MM.1S (cell line): ENCODE data around the gene ZNF664.

Experiments used
- DNase-seq: peaks from one replicate; pipeline ENCODE4 v3.0.0-alpha.2; 2015
- H2AFZ ChIP-seq: fragments of 300-600 bp; sonication (generic); 2 replicates; pipeline ENCODE4 v1.6.0; 2016; ENCODE audit warnings: antibody characterized with exemption, low read length
- H3F3A ChIP-seq: fragments of 300-600 bp; sonication (generic); 2 replicates; pipeline ENCODE4 v1.6.1; 2016; ENCODE audit warnings: mild to moderate bottlenecking, antibody characterized with exemption, low read length, moderate library complexity, mixed read lengths; ENCODE audit not compliant: insufficient read depth
- H3K27ac ChIP-seq: fragments of 300-600 bp; sonication (generic); 2 replicates; pipeline ENCODE4 v1.5.1; 2016; ENCODE audit warnings: mild to moderate bottlenecking, low read length
- H3K27me3 ChIP-seq: fragments of 300-600 bp; sonication (generic); replicated peaks from 2 replicates; pipeline ENCODE4 v1.6.0; 2016; ENCODE audit warnings: low read length; ENCODE audit not compliant: insufficient read depth
- H3K36me3 ChIP-seq: fragments of 300-600 bp; sonication (generic); replicated peaks from 2 replicates; pipeline ENCODE4 v1.6.1; 2016; ENCODE audit warnings: mild to moderate bottlenecking, low read length, mixed read lengths; ENCODE audit not compliant: insufficient read depth
- H3K4me1 ChIP-seq: fragments of 300-600 bp; sonication (generic); 2 replicates; pipeline ENCODE4 v1.6.1; 2016; ENCODE audit warnings: low read length, mixed read lengths
- H3K4me2 ChIP-seq: fragments of 300-600 bp; sonication (generic); 2 replicates; pipeline ENCODE4 v1.6.0; 2016; ENCODE audit warnings: low read depth, low read length
- H3K4me3 ChIP-seq: fragments of 300-600 bp; sonication (generic); 2 replicates; pipeline ENCODE4 v1.5.1; 2016; ENCODE audit warnings: low read length, mixed read lengths
- H3K79me2 ChIP-seq: fragments of 300-600 bp; sonication (generic); 2 replicates; pipeline ENCODE4 v1.6.1; 2016; ENCODE audit warnings: mixed run types, low read length, mixed read lengths
- H3K9ac ChIP-seq: fragments of 300-600 bp; sonication (generic); 2 replicates; pipeline ENCODE4 v1.6.1; 2016; ENCODE audit warnings: low read length, mixed read lengths
- H3K9me2 ChIP-seq: fragments of 300-600 bp; sonication (generic); replicated peaks from 2 replicates; pipeline ENCODE4 v1.6.1; 2016; ENCODE audit warnings: mild to moderate bottlenecking, low read length, mixed read lengths; ENCODE audit not compliant: insufficient read depth
- H3K9me3 ChIP-seq: fragments of 300-600 bp; sonication (generic); replicated peaks from 2 replicates; pipeline ENCODE4 v1.6.1; 2016; ENCODE audit warnings: mild to moderate bottlenecking, low read length, mixed read lengths; ENCODE audit not compliant: insufficient read depth
- H4K20me1 ChIP-seq: fragments of 300-600 bp; sonication (generic); 2 replicates; pipeline ENCODE4 v1.6.1; 2016; ENCODE audit warnings: mild to moderate bottlenecking, low read length, moderate library complexity, mixed read lengths; ENCODE audit not compliant: insufficient read depth
- CTCF ChIP-seq: fragments of 300-600 bp; sonication (generic); IDR thresholded peaks from 2 replicates; pipeline ENCODE4 v1.5.1; 2016; ENCODE audit warnings: antibody characterized with exemption, low read length, mixed read lengths
- EZH2 ChIP-seq: fragments of 300-600 bp; sonication (generic); optimal IDR thresholded peaks from 2 replicates; pipeline ENCODE3; 2017; ENCODE audit warnings: low read depth, mild to moderate bottlenecking, antibody characterized with exemption, low read length, mixed read lengths
- EZH2phosphoT487 ChIP-seq: fragments of 300-600 bp; sonication (generic); IDR thresholded peaks from 2 replicates; pipeline ENCODE4 v1.6.1; 2018; ENCODE audit warnings: antibody characterized with exemption, low read length

ZNF664 gene

GRCh38 chr12:123972457-123973401, at the start of gene ZNF664, which contains the start of gene CCDC92:
TSS of gene ZNF664 (plus strand) at chr12:123973215. CDS start at chr12:124012145, 38,930 bp downstream.
TSS of gene CCDC92 (minus strand) at chr12:123972831. CDS start at chr12:123944305, 28,526 bp downstream.
- H2AFZ ChIP-seq, result peak within 1 kb of the TSS; percentile 56

GRCh38 chr12:123923927-123924326, 49.1 kb upstream of the ZNF664 start:
- Histone ChIP-seq H3K9me3 (no peaks in the 10 kb centered on the region), H3K79me2 (no peaks in the 10 kb centered on the region), H3K27me3 (no peaks in the 10 kb centered on the region), H3K4me1 (peaks cover under 1% of the 10 kb centered on the region; the same call in 1 of the 2 replicates), H3K4me3 (no peak overlapping the region), H4K20me1 (no peaks in the 10 kb centered on the region), H3K4me2 (no peak overlapping the region), H3K9me2 (no peaks in the 10 kb centered on the region), H3K27ac (no peak overlapping the region), H3K36me3 (no peaks in the 10 kb centered on the region), H3K9ac (no peak overlapping the region), H2AFZ (no peak overlapping the region), H3F3A (peaks cover 9% of the 10 kb centered on the region)
- no peak for DNase-seq
- no peak for TF ChIP-seq EZH2phosphoT487
- TF ChIP-seq EZH2, result no peak
- TF ChIP-seq CTCF, result no peak

More at GRCh38 chr12:123972457-123973401, at the start of gene ZNF664, which contains the start of gene CCDC92:
- no peaks in the 10 kb centered on the region for H4K20me1 ChIP-seq
- no peaks in the 10 kb centered on the region for H3K4me1 ChIP-seq
- no peaks in the 10 kb centered on the region for H3K27me3 ChIP-seq
- peak within 1 kb of the TSS; percentile 64 for H3K4me3 ChIP-seq
- peak; percentile 85 for DNase-seq
- TF ChIP-seq EZH2 (no peak), CTCF (no peak)
- H3K9ac ChIP-seq, result peak within 1 kb of the TSS; percentile 55
- peaks cover 14% of the 10 kb centered on the region; the same call in 1 of the 2 replicates for H3F3A ChIP-seq
- H3K4me2 ChIP-seq, result peak within 1 kb of the TSS; percentile 70
- H3K9me2 ChIP-seq, result no peaks in the 10 kb centered on the region
- no peaks in the 10 kb centered on the region for H3K9me3 ChIP-seq
- H3K36me3 ChIP-seq, result no peaks in the 10 kb centered on the region
- peaks cover 35% of the 10 kb centered on the region for H3K79me2 ChIP-seq
- peak within 1 kb of the TSS; percentile 45; the same call in 1 of the 2 replicates for H3K27ac ChIP-seq

- Histone ChIP-seq H3K9ac (no peak overlapping the region), H3K27me3 (no peaks in the 10 kb centered on the region), H3K4me1 (peaks cover 5% of the 10 kb centered on the region; the same call in 1 of the 2 replicates), H3F3A (peaks cover 13% of the 10 kb centered on the region), H4K20me1 (no peaks in the 10 kb centered on the region), H3K4me3 (no peak overlapping the region), H2AFZ (no peak overlapping the region), H3K9me3 (no peaks in the 10 kb centered on the region), H3K4me2 (no peak overlapping the region), H3K27ac (no peak overlapping the region), H3K79me2 (no peaks in the 10 kb centered on the region), H3K9me2 (no peaks in the 10 kb centered on the region), H3K36me3 (no peaks in the 10 kb centered on the region)
- TF ChIP-seq CTCF (no peak), EZH2 (no peak), EZH2phosphoT487 (no peak)
- DNase-seq, result no peak
Measured at GRCh38 chr12:123924539-123924938, 48.5 kb upstream of the ZNF664 start.
